Colonic mucosa (tissue), 4 donors: ENCODE data around the gene CEP170B. TPM values are rescaled to one million over a fixed set of nuclear protein-coding genes. Genes with fewer than 3 reads are reported as not detected.
"Not testable (repeated sequence)": the region's sequence is repeated elsewhere in the genome, so short reads cannot be mapped to it uniquely, and the experiment has no call there.

Experiments
- DNase-seq: peaks from one replicate; pipeline ENCODE4 v3.0.0-alpha.2; 2020
- H3K27ac ChIP-seq: fragments of 200-600 bp; one replicate; pipeline ENCODE4 v1.8.0; 2021
- H3K27me3 ChIP-seq: fragments of 200-600 bp; one replicate; pipeline ENCODE4 v1.8.0; 2021
- H3K36me3 ChIP-seq: fragments of 200-600 bp; one replicate; pipeline ENCODE4 v1.8.0; 2021
- H3K4me1 ChIP-seq: fragments of 200-600 bp; one replicate; pipeline ENCODE4 v1.8.0; 2021; ENCODE audit warnings: mild to moderate bottlenecking
- H3K4me3 ChIP-seq: fragments of 200-600 bp; one replicate; pipeline ENCODE4 v1.8.0; 2021
- H3K9ac ChIP-seq, 2 donors: one replicate each; pipeline ENCODE4 v1.7.0; 2013; ENCODE audit warnings: control low read depth in 2 of 2, low read depth in 2 of 2, low read length in 2 of 2
- H3K9me3 ChIP-seq: fragments of 200-600 bp; one replicate; pipeline ENCODE4 v1.8.0; 2021
- intact Hi-C: fragments of 100-400 bp; cut with DNase I; formaldehyde crosslinking; loops from one replicate; pipeline ENCODE4 v1.14.1; 2022
- total RNA-seq, 2 donors: library from RNA; stranded (reverse); fragmentation: NEBNext Ultra II Directional in 1 of 2; extraction: Animal tissue kit (Norgen Biotek cat#: 25700) in 1 of 2; gene quantifications; one replicate each; pipeline ENCODE4 v1.2.1, GENCODE V29; 2021
- TF ChIP-seq, protein P1 (sequence below): fragments of 200-600 bp; IDR thresholded peaks from one replicate; pipeline ENCODE4 v1.8.0; 2022; ENCODE audit warnings: antibody characterized with exemption, mild to moderate bottlenecking
- donor health status: healthy.
- donor health status: DM: no; HTN: no; CAD: no.
- donor health status: DM: no; HTN: no; CAD: no.

Gene CEP170B
- total RNA-seq, 2 donors from 2014 or later: 57.2 to 110 TPM

DNA sequence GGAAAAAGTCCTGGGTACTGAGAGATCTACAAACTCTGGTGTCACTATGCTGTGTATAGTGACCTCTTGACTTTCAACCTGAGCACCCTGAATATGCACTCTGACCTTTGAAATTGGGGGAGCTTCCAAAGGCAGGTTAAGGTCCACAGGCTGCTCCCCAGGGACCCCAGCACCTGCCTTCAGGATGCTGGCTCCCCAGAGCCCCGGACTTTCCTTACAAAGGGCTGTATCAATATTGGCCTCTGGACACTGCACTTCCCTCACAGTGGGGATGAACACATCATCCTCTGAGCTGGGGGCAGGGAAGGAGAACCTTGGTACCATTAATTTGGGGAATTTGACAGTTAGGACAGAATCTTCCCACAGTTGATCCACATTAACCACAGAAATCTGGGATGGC, 73.9 kb downstream of the CEP170B start:
- TF ChIP-seq, protein P1, sequence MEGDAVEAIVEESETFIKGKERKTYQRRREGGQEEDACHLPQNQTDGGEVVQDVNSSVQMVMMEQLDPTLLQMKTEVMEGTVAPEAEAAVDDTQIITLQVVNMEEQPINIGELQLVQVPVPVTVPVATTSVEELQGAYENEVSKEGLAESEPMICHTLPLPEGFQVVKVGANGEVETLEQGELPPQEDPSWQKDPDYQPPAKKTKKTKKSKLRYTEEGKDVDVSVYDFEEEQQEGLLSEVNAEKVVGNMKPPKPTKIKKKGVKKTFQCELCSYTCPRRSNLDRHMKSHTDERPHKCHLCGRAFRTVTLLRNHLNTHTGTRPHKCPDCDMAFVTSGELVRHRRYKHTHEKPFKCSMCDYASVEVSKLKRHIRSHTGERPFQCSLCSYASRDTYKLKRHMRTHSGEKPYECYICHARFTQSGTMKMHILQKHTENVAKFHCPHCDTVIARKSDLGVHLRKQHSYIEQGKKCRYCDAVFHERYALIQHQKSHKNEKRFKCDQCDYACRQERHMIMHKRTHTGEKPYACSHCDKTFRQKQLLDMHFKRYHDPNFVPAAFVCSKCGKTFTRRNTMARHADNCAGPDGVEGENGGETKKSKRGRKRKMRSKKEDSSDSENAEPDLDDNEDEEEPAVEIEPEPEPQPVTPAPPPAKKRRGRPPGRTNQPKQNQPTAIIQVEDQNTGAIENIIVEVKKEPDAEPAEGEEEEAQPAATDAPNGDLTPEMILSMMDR: no peak
- H3K36me3 ChIP-seq: no peaks in the 10 kb centered on the region
- intact Hi-C loops: no loop called here
- H3K27ac ChIP-seq: no peak overlapping the region
- no peak overlapping the region for H3K9ac ChIP-seq
- peaks cover 3% of the 10 kb centered on the region for H3K27me3 ChIP-seq
- no peaks in the 10 kb centered on the region for H3K9me3 ChIP-seq
- no peak for DNase-seq
- no peaks in the 10 kb centered on the region for H3K4me1 ChIP-seq
- H3K4me3 ChIP-seq: no peak overlapping the region

DNA sequence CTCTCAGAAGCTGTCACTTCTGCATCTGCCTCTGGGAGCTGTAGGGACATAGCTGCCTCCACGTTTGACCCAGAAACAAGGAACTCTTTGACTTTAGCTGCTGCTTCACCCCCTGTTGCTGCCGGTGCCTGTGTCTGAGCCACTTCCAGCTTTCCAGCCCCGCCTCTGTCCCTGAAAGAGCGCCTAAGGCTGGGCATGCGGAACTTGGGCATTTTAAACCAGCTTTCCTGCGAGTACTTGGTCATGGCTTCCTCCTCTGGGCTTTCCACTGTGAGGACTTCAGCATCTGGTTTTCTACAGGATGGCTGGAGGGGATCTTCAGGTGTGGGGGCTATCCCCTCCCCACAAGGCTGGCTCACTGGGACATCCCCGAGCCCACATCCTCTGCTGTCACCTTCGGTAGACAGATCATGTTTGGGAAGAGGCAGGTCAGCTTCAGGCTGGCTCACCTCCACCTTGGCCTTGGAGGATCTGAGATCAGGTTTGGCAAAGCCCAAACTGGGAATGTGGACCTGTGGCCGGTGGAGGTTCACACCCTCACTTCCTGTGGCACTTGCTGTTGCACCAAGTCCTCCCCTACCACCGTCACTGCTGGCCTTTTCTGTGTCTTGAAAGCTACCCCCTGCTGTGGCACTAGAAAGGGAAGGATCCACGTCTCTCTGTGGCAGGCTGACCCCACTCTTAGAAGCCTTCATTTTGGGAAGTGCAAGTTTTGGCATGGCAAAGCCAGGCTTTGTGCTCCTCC, 74.8 kb downstream of the CEP170B start:
- H3K9ac ChIP-seq: no peak overlapping the region
- H3K36me3 ChIP-seq: no peaks in the 10 kb centered on the region
- H3K27me3 ChIP-seq: peaks cover 3% of the 10 kb centered on the region
- H3K4me3 ChIP-seq: no peak overlapping the region
- no peaks in the 10 kb centered on the region for H3K4me1 ChIP-seq
- TF ChIP-seq, protein P1: no peak
- intact Hi-C loops: no loop called here
- H3K27ac ChIP-seq: no peak overlapping the region
- no peaks in the 10 kb centered on the region for H3K9me3 ChIP-seq
- no peak for DNase-seq

DNA sequence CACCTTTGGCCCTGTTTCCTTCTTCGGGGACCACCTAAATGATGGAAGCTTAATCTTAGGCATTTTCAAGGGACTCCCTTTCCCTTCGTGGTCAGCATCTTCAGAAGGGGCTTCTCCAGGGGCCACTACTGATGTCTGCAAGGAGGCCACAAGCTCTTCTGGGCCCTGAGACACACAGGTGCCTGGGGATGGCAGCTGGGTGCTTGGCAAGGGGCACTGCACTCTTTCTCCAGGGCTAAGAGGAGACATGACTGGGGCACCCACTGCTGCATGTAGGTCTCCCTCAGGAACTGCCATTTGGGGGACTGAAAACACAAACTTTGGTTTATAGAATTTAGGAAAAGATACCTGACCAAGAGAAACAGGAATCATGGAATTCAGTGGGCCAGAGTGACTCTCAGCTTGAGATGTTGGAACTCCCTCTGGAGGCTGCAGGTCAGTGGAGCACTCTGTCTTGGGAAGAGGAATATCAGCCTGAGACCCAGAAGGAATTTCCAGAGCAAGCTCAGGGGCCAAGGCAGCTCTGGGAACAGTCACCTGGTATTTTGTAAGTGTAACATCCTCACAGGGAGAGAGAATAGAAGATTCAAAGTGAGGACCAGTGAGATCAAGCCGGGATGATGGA, 75.6 kb downstream of the CEP170B start:
- H3K9me3 ChIP-seq: no peaks in the 10 kb centered on the region
- no peak overlapping the region for H3K9ac ChIP-seq
- intact Hi-C loops: no loop called here
- peaks cover 3% of the 10 kb centered on the region for H3K27me3 ChIP-seq
- no peaks in the 10 kb centered on the region for H3K36me3 ChIP-seq
- H3K4me1 ChIP-seq: no peaks in the 10 kb centered on the region
- DNase-seq: no peak
- H3K27ac ChIP-seq: no peak overlapping the region
- H3K4me3 ChIP-seq: no peak overlapping the region
- TF ChIP-seq, protein P1: no peak

DNA sequence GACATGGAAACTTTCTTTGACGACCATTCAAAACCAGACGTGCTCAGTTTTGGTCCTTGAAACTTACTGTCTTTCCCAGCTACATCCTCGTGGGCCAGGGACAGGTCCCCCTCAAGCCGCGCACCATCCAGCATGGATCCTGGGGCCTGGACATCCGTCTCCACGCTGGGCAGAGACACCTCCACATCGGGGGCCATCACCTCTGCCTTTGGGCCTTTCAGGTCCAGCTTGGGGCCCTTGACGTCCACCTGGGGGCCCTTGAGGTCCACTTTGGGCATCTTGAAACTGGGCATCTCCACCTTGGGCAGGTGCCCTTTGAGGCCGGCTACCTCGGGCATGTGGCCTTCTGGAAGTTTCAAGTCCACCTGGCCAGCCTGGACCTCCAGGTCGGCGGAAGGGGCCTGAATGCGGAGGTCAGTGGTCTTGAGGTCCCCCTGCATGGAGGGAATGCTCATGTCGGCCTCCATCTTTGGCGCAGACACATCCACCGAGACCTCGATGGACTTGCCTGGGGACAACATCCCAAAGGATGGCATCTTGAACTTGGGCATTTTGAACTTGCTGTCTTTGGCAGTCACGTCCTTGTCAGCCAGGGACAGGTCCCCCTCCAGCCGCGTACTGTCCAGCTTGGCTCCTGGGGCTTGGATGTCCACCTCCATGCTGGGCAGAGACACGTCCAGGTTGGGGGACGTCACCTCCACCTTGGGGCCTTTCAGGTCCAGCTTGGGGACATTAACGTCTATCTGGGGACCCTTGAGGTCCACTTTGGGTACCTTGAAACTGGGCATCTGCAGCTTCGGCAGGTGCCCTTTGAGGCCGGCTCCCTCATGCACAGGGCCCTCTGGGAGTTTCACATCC, 76.7 kb downstream of the CEP170B start:
- no peaks in the 10 kb centered on the region for H3K36me3 ChIP-seq
- intact Hi-C loops: no loop called here
- DNase-seq: no peak
- H3K4me1 ChIP-seq: no peaks in the 10 kb centered on the region
- no peaks in the 10 kb centered on the region for H3K27me3 ChIP-seq
- no peak overlapping the region for H3K9ac ChIP-seq
- H3K27ac ChIP-seq: no peak overlapping the region
- no peak overlapping the region for H3K4me3 ChIP-seq
- TF ChIP-seq, protein P1: no peak
- H3K9me3 ChIP-seq: no peaks in the 10 kb centered on the region

DNA sequence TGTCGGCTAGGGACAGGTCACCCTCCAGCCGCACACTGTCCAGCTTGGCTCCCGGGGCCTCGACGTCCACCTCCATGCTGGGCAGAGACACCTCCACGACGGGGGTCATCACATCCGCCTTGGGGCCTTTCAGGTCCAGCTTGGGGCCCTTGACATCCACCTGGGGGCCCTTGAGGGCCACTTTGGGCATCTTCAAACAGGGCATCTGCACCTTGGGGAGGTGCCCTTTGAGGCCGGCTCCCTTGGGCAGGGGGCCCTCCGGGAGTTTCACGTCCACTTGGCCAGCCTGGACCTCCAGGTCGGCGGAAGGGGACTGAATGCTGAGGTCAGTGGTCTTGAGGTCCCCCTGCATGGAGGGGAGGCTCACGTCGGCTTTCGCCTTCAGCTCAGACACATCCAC, 77.5 kb downstream of the CEP170B start:
- intact Hi-C loops: no loop called here
- TF ChIP-seq, protein P1: no peak
- no peaks in the 10 kb centered on the region for H3K27me3 ChIP-seq
- no peaks in the 10 kb centered on the region for H3K9me3 ChIP-seq
- H3K27ac ChIP-seq: no peak overlapping the region
- no peak overlapping the region for H3K4me3 ChIP-seq
- H3K36me3 ChIP-seq: no peaks in the 10 kb centered on the region
- no peaks in the 10 kb centered on the region for H3K4me1 ChIP-seq
- no peak overlapping the region for H3K9ac ChIP-seq
- DNase-seq: no peak

DNA sequence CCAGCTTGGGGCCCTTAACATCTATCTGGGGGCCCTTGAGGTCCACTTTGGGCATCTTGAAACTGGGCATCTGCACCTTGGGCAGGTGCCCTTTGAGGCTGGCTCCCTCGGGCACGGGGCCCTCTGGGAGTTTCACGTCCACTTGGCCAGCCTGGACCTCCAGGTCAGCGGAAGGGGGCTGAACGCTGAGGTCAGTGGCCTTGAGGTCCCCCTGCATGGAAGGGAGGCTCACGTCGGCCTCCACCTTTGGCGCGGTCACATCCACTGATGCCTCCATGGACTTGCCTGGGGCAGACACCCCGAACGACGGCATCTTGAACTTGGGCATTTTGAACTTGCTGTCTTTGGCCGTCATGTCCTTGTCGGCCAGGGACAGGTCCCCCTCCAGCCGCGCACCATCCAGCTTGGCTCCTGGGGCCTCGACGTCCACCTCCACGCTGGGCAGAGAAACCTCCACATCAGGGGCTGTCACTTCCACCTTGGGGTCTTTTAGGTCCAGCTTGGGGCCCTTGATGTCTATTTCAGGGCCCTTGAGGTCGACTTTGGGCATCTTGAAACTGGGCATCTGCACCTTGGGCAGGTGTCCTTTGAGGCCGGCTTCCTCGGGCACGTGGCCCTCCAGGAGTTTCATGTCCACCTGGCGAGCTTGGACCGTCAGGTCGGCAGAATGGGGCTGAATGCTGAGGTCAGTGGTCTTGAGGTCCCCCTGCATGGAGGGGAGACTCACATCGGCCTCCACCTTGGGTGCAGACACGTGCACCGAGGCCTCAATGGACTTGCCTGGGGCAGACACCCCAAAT, 78.3 kb downstream of the CEP170B start:
- H3K27ac ChIP-seq, H3K4me1 ChIP-seq, DNase-seq, H3K27me3 ChIP-seq, intact Hi-C loops, H3K4me3 ChIP-seq, H3K36me3 ChIP-seq, H3K9me3 ChIP-seq, H3K9ac ChIP-seq: not testable (repeated sequence)

DNA sequence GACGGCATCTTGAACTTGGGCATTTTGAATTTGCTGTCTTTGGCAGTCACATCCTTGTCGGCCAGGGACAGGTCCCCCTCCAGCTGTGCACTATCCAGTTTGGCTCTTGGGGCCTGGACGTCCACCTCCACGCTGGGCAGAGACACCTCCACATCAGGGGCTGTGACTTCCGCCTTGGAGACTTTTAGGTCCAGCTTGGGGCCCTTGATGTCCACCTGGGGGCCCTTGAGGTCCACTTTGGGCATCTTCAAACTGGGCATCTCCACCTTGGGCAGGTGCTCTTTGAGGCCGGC, 78.9 kb downstream of the CEP170B start:
- intact Hi-C loops, H3K9me3 ChIP-seq, H3K4me1 ChIP-seq, DNase-seq, H3K27ac ChIP-seq, H3K36me3 ChIP-seq, H3K9ac ChIP-seq, H3K27me3 ChIP-seq, H3K4me3 ChIP-seq: not testable (repeated sequence)
